Stomach smooth muscle (tissue), 2 donors: ENCODE measurements around the gene SLC25A43.

Source experiments
- H3K27ac ChIP-seq: one replicate; pipeline ENCODE4 v1.7.0; 2013; ENCODE audit warnings: mild to moderate bottlenecking, low read length, inconsistent platforms
- H3K27me3 ChIP-seq, 2 donors: one replicate each; pipeline ENCODE4 v1.7.0; 2013; ENCODE audit warnings: low read length in 2 of 2; ENCODE audit not compliant: insufficient read depth in 2 of 2, control insufficient read depth in 1 of 2
- H3K36me3 ChIP-seq, 2 donors: one replicate each; pipeline ENCODE4 v1.7.0; 2013; ENCODE audit warnings: low read length in 2 of 2; ENCODE audit not compliant: control insufficient read depth in 2 of 2, insufficient read depth in 2 of 2
- H3K4me1 ChIP-seq: one replicate; pipeline ENCODE4 v1.7.0; 2013; ENCODE audit warnings: low read length; ENCODE audit not compliant: control insufficient read depth, insufficient read depth
- H3K4me3 ChIP-seq, 2 donors: one replicate each; pipeline ENCODE4 v1.7.0; 2013; ENCODE audit warnings: low read length in 2 of 2
- H3K9ac ChIP-seq, 2 donors: one replicate each; pipeline ENCODE4 v1.7.0; 2013; ENCODE audit warnings: low read length in 2 of 2, mild to moderate bottlenecking in 1 of 2
- H3K9me3 ChIP-seq, 2 donors: one replicate each; pipeline ENCODE4 v1.7.0; 2013; ENCODE audit warnings: low read length in 2 of 2; ENCODE audit not compliant: control insufficient read depth in 2 of 2
- donor health status: healthy.
- donor health status: Pancreatic carcinoma.

The SLC25A43 gene

GRCh38 chrX:119467433-119467832 is 68.3 kb downstream of the SLC25A43 start:
- Histone ChIP-seq H3K9ac (no peak overlapping the region), H3K36me3 (peaks cover 3 to 12% of the 10 kb centered on the region in 2 donors), H3K27ac (no peak overlapping the region), H3K27me3 (no peaks in the 10 kb centered on the region), H3K4me1 (peaks cover 7% of the 10 kb centered on the region), H3K4me3 (no peak overlapping the region), H3K9me3 (no peaks in the 10 kb centered on the region)

- Histone ChIP-seq H3K27me3 (no peaks in the 10 kb centered on the region), H3K36me3 (peaks cover 3 to 12% of the 10 kb centered on the region in 2 donors), H3K4me1 (peaks cover 7% of the 10 kb centered on the region), H3K27ac (peak within 1 kb of the TSS; percentile 95), H3K4me3 (peak within 1 kb of the TSS; percentile 74 to 81), H3K9ac (peak within 1 kb of the TSS; percentile 85 to 98), H3K9me3 (no peaks in the 10 kb centered on the region)
Observed at GRCh38 chrX:119467842-119468550, 68.9 kb downstream of the SLC25A43 start, which contains the start of gene SLC25A5. Gene SLC25A5, plus strand, starts transcription at chrX:119468444. Its CDS starts 72 bp downstream, at chrX:119468516.

GRCh38 chrX:119468551-119469312 is 69.6 kb downstream of the SLC25A43 start:
- Histone ChIP-seq H3K9ac (peak overlapping the region; percentile 85 to 98), H3K36me3 (peaks cover 3 to 12% of the 10 kb centered on the region in 2 donors), H3K9me3 (no peaks in the 10 kb centered on the region), H3K4me3 (peak overlapping the region; percentile 74 to 81), H3K27me3 (no peaks in the 10 kb centered on the region), H3K4me1 (peaks cover 7% of the 10 kb centered on the region), H3K27ac (peak overlapping the region; percentile 95)

- Histone ChIP-seq H3K9ac (peak overlapping the region; percentile 73 to 76), H3K36me3 (peaks cover 3 to 12% of the 10 kb centered on the region in 2 donors), H3K9me3 (no peaks in the 10 kb centered on the region), H3K4me3 (peak overlapping the region; percentile 74 to 81), H3K27ac (peak overlapping the region; percentile 73), H3K4me1 (peaks cover 7% of the 10 kb centered on the region), H3K27me3 (no peaks in the 10 kb centered on the region)
Observed at GRCh38 chrX:119469313-119469635, 70.1 kb downstream of the SLC25A43 start.

GRCh38 chrX:119474615-119475388 is 75.7 kb downstream of the SLC25A43 start:
- Histone ChIP-seq H3K27ac (no peak overlapping the region), H3K9me3 (no peaks in the 10 kb centered on the region), H3K27me3 (no peaks in the 10 kb centered on the region), H3K4me1 (no peaks in the 10 kb centered on the region), H3K36me3 (peaks cover 3 to 11% of the 10 kb centered on the region in 2 donors), H3K9ac (no peak overlapping the region), H3K4me3 (no peak overlapping the region)

DNA sequence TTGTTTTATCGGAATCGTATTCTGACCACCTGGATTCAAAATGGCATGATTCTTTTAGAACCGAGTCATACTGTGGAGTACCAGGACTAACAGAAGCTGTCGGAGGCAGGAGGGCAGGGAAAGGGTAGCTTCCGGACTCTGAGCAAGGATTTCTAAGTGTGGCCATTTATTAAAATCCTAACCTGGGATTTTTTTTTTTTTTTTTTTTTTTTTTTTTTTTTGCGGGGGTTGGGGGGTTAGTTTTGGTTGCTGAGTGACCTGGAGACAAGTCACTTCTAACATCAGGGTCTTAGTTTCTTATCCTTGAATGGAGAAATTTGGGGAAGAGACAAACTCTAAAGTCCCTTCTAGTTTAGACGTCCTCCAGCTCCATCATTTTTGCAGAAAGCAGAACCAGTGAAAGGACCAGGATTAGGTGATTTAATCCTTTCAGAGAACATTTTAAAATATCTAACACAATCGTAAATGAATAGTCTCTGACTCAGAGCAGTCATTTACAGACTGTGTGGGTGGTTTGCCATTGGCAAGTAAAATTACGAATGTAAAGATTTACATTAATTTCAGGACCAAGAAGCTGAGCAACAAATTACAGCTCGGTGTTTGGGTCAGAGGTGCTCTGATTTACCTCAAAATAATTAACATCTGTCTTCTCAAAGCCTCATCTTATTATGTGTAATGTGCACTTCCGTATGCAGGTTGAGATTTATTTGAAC is 76.4 kb downstream of the SLC25A43 start:
- Histone ChIP-seq H3K9me3 (no peaks in the 10 kb centered on the region), H3K4me3 (no peak overlapping the region), H3K4me1 (no peaks in the 10 kb centered on the region), H3K27me3 (no peaks in the 10 kb centered on the region), H3K36me3 (peaks cover 1 to 4% of the 10 kb centered on the region in 2 donors), H3K27ac (no peak overlapping the region), H3K9ac (no peak overlapping the region)

GRCh38 chrX:119477812-119478232 is 78.7 kb downstream of the SLC25A43 start:
- H3K36me3 ChIP-seq = no peaks in the 10 kb centered on the region
- no peaks in the 10 kb centered on the region for H3K4me1 ChIP-seq
- no peak overlapping the region for H3K9ac ChIP-seq
- H3K27ac ChIP-seq = no peak overlapping the region
- no peaks in the 10 kb centered on the region for H3K27me3 ChIP-seq
- no peaks in the 10 kb centered on the region for H3K9me3 ChIP-seq
- no peak overlapping the region for H3K4me3 ChIP-seq

- no peaks in the 10 kb centered on the region for H3K9me3 ChIP-seq
- H3K9ac ChIP-seq = no peak overlapping the region
- no peaks in the 10 kb centered on the region for H3K27me3 ChIP-seq
- no peaks in the 10 kb centered on the region for H3K4me1 ChIP-seq
- no peak overlapping the region for H3K4me3 ChIP-seq
- H3K27ac ChIP-seq = no peak overlapping the region
- no peaks in the 10 kb centered on the region for H3K36me3 ChIP-seq
Observed at GRCh38 chrX:119478504-119478903, 79.4 kb downstream of the SLC25A43 start.

DNA sequence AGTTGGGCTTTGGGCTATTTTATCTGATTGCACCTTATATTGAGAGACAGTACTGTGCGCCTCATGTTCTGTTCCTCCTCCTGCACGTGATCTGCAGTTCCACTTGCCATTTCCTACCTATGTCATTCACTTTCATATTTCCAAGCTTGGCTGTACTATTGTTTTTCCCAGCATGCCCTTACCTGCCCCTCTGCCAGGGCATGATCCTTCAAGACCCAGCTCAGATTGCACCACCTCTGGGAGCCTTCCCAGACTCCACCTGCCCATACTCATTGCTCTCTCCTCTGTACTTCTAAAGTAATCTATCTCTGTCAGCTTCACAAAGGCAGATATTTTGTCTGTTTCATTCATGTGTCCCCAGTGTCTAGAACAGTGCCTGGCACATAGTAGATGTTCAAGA is 80.7 kb downstream of the SLC25A43 start:
- Histone ChIP-seq H3K27ac (no peak overlapping the region), H3K4me1 (no peaks in the 10 kb centered on the region), H3K36me3 (no peaks in the 10 kb centered on the region), H3K9ac (no peak overlapping the region), H3K27me3 (no peaks in the 10 kb centered on the region), H3K4me3 (no peak overlapping the region), H3K9me3 (no peaks in the 10 kb centered on the region)

DNA sequence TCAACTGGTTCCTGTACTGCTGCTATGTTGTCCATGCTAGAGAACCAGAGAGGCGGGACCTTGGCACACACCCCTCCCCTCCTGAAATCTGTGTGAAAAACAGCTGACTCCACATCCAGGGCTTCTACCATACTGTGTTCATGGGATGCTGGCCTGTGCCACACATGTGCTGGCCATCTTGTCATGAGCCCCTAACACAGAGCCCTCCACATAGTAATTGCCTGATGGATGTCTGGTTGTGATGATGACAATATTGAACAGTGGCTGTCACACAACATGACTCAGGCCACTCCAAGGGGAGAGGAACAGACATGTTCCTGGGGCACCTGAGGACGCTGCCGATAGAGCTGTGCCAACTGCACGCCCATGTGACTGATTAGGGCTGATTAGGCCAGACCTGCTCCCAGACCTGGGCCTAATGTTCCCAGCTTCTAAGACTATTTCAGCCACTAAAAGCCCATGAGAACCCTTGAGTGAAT is 82.2 kb downstream of the SLC25A43 start:
- no peaks in the 10 kb centered on the region for H3K36me3 ChIP-seq
- no peaks in the 10 kb centered on the region for H3K27me3 ChIP-seq
- no peaks in the 10 kb centered on the region for H3K9me3 ChIP-seq
- H3K9ac ChIP-seq = no peak overlapping the region
- no peaks in the 10 kb centered on the region for H3K4me1 ChIP-seq
- H3K4me3 ChIP-seq = no peak overlapping the region
- no peak overlapping the region for H3K27ac ChIP-seq
